ENCODE data around the gene ACP3.
"Not testable (repeated sequence)": the region's sequence is repeated elsewhere in the genome, so short reads cannot be mapped to it uniquely, and the experiment has no call there.

Gene ACP3, protein sequence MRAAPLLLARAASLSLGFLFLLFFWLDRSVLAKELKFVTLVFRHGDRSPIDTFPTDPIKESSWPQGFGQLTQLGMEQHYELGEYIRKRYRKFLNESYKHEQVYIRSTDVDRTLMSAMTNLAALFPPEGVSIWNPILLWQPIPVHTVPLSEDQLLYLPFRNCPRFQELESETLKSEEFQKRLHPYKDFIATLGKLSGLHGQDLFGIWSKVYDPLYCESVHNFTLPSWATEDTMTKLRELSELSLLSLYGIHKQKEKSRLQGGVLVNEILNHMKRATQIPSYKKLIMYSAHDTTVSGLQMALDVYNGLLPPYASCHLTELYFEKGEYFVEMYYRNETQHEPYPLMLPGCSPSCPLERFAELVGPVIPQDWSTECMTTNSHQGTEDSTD

DNA sequence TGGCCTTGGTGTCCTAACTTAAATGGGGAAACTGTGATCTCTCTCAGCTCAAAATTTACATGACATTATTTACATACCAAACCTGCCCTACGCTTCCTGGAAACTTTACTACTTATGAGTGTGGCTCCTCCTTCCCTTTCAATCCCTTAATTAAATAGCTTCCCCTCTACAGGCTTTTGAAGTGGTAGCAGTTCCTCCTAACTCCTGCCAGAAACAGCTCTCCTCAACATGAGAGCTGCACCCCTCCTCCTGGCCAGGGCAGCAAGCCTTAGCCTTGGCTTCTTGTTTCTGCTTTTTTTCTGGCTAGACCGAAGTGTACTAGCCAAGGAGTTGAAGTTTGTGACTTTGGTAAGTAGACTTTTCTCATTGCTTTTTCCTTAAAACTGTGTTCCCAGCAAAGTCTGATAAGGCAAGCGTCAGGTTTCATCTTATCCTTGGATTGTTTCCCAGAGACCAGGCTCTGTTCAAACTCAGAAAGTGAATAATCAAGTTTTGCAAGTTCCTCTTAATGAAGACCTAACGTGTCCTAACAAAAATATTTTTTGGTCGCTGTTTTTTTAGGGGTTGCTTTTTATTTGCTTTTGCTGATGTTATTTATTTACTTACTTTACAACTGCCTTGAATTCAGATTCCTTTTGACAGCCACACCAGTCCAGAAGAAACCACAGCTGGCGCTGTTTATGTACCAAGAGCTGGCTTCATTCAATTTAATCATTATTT is at the start of gene ACP3:
TSS of gene ACP3 (plus strand) at position 179 of the 720 bp plus-strand sequence. CDS start at position 229, 50 bp downstream.
- no peak for DNase-seq

GRCh38 chr3:132268956-132269355 is 48.3 kb upstream of the ACP3 start:
- DNase-seq: no peak

- no peak for DNase-seq
Measured at GRCh38 chr3:132273036-132273435, 44.2 kb upstream of the ACP3 start.

GRCh38 chr3:132276228-132276906 is 40.8 kb upstream of the ACP3 start:
- no peak for DNase-seq

DNA sequence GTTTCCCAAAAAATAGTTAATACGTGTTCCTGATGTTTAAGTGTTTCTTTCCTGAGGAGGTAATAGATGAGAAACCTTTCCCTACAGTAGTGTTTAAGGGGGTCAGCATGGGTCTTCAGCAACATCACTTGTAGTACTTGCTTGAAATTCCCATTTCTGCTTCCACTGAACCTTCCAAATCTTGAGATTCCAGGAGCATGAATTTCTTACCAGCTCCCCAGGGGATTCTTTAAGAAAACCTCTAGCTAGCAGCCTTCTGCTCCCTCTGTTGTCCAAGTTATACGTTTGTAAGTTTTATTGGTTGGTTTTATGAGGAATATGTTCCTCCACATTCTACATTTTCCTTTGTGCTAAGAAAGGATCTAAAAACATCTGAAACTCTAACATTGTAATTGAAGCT is 38.2 kb upstream of the ACP3 start:
- DNase-seq: no peak

GRCh38 chr3:132283440-132283839 is 33.8 kb upstream of the ACP3 start:
- no peak for DNase-seq

GRCh38 chr3:132283916-132284405 is 33.2 kb upstream of the ACP3 start:
- DNase-seq: no peak

DNA sequence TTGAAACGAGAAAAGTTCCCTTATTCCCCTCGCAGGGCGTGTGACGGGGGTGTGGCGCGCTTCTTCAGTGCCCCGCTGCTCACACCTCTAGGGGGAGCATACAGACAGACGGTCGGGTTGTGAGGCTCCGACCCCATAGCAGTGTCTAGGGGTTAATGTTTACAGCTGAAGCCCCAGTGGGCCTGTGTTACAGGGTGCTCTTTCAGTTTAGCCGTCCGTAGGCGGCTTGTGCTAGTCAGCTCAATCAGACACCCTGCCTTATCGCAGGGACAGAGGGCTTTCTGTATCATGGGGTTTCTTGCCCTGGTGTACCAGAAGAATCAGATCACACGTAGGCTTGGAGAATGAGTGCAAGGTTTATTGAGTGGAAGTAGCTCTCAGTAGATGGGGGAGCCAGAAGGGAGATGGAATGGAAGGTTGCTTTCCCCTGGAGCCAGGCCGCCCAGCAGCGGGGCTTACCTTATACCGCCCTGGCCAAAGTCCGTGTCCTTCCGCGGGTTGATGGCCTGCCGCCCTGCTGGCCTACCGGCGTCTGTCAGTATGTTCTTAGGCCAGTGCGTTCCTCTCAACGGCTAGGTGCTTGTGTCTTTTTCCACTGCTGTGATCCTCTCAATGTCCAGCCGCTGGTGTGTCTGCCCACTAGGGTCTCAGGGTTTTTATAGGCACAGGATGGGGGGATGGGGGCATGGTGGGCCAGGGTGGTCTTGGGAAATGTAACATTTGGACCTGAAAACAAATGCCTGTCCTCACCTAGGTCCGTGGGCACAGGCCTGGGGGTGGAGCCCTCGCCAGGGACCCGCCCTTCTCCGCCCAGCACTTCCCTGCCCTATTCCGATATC is 32.2 kb upstream of the ACP3 start:
- DNase-seq: no peak

GRCh38 chr3:132285620-132285945 is 31.6 kb upstream of the ACP3 start:
- no peak for DNase-seq

DNA sequence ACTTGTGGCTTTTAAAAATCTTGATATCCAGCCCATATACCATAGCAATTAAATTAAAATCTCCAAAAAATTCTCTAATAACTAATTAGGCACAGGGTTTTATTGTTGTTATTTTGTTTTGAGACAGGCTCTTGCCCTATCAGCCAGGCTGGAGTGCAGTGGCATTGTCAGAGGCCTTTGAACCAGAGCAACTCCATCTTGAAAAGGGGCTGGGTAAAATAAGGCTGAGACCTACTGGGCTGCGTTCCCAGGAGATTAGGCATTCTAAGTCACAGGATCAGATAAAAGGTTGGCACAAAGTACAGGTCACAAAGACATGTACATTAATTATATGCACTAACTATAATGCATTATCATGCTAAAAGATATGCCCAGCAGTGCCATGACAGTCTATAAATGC is 31.2 kb upstream of the ACP3 start:
- no peak for DNase-seq

DNA sequence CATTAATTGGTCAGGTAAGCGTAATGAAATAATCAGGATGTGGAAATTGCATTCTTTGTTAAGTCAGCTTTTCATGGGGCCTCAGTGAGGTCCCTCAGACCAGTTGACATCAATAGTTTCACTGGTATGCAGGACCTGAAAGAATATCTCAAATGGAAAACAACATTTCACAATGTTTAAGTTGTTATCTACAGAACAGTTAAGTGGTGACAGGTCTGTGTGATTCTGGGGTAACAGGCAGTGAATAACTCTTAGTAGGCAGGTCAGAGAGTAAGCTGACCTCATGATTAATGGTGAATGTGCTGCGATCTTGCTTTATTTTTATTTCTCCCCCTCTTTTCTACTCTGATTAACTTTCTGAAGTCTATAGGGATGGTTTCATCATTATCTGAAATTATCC is 28.9 kb upstream of the ACP3 start:
- DNase-seq: no peak

DNA sequence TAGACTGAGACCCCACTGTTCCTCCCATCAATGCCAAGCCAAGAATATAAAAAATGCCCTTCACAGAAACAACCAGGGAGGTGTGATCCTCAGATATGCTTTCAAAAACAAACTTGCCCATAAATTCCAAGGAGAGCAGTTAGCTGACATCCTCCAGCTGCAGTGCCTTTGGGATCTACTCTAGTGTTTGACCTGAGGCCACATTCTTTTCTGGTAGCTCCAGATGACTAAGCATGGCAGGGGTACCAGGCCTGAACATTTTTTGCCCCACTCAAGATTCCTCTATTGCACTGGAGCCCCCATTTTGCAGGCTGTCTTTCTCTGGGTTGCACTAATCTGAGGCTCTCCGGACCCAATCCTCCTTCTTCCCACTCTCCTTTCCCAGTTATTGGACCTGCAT is 27.9 kb upstream of the ACP3 start:
- no peak for DNase-seq

DNA sequence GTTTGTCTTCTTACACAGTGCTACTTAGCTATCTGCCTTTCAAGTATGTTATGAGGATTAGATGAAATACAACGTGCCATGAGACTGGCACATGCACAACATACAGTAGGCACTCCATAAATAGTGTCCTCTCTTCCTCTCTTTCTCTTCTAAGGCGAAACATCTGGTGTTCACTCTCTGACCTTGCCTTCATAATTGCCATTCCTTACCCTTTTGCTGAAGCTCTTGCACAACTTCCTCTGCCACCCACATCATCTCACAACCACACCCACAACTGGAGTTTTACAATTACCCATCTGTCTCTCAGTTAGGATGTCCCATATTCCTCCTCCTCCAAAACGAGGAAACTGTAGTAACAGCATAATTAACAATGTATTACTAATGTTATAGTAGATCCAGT is 26.4 kb upstream of the ACP3 start:
- DNase-seq: no peak

GRCh38 chr3:132292042-132292441 is 25.2 kb upstream of the ACP3 start:
- DNase-seq: no peak

DNA sequence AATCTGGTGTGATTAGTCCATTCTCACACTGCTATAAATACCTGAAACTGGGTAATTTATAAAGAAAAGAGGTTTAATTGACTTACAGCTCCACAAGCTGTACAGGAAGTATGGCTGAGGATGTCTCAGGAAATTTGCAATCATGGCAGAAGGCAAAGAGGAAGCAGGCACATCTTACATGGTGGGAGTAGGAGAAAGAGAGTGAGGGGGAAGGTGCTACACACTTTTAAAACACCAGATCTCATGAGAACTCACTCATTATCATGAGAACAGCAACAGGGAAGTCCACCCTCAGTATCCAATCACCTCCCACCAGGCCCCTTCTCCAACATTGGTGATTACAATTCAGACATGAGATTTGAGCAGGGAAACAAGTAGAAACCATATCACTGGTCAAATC is 24.0 kb upstream of the ACP3 start:
- no peak for DNase-seq

DNA sequence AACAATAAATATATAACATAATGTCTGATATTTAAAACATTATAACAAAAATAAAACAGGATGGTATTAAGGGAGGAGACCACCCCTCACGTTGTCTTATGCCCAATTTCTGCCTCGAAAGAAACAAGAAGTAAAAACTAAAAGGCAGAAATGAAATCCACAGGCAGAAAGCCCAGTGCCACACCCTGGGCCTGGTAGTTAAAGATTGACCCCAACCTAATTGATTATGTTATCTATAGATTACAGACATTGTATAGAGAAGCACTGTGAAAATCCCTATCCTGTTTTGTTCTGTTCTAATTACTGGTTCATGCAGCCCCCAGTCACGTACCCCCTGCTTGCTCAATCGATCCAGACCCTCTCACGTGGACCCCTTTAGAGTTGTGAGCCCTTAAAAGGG is 22.3 kb upstream of the ACP3 start:
- DNase-seq: no peak

DNA sequence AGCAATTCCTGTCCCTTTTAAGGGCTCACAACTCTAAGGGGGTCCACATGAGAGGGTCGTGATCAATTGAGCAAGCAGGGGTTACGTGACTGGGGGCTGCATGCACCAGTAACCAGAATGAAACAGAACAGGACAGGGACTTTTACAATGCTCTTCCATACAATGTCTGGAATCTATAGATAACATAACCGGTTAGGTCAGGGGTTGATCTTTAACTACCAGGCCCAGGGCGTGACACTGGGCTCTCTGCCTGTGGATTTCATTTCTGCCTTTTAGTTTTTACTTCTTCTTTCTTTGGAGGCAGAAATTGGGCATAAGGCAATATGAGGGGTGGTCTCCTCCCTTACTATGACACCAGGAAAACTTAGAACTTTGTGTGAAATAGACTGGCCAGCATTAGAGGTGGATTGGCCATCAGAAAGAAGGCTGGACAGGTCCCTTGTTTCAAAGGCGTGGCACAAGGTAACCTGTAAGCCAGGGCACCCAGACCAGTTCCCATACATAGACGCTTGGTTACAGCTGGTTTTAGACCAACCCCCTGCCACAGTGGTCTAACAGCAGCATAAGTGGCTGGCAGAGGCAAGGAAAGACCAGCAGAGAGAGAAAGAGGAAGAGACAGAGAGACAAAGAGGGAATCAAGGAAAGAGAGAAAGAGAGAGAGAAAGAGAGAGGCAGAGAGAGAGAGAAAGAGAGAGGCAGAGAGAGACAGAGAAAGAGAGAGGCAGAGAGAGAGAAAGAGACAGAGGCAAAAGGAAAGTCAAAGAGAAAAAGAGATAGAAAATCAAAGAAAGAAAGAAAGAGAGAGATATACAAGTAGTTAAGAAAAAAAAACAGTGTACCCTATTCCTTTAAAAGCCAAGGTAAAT is 13.6 kb upstream of the ACP3 start:
- not testable (repeated sequence) for DNase-seq

GRCh38 chr3:132304351-132304750 is 12.9 kb upstream of the ACP3 start:
- not testable (repeated sequence) for DNase-seq

DNA sequence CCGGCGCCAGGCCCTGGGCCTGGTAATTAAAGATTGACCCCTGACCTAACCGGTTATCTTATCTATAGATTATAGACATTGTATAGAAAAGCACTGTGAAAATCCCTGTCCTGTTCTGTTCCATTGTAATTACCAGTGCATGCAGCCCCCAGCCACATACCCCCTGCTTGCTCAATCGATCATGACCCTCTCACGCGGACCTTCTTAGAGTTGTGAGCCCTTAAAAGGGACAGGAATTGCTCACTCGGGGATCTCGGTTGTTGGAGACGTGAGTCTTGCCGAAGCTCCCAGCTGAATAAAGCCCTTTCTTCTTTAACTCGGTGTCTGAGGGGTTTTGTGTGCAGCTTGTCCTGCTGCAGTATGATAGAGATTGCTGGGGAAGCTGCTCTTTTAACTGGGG is 7.2 kb upstream of the ACP3 start:
- not testable (repeated sequence) for DNase-seq

DNA sequence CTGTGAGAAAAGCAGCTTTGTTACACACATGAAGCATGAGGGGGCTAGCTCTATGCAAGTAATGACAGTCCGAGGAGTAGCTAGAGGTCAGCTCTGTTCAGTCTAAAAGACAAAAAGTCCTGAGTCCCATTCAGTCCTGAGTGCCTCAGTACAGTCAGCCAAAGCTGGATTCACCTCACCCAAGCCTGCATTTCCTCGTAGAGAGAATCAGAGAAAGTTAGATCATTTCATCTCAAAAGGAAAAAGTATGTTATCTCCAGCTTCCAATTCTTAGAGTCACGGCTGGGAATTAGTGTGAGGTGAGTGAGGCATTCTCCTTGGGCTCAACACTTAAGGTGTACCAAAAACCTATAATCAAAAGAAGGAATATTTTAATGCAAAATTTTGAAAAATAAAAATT is 5.9 kb upstream of the ACP3 start:
- DNase-seq: no peak

- DNase-seq: no peak
Measured at GRCh38 chr3:132311841-132312240, 5.4 kb upstream of the ACP3 start.

DNA sequence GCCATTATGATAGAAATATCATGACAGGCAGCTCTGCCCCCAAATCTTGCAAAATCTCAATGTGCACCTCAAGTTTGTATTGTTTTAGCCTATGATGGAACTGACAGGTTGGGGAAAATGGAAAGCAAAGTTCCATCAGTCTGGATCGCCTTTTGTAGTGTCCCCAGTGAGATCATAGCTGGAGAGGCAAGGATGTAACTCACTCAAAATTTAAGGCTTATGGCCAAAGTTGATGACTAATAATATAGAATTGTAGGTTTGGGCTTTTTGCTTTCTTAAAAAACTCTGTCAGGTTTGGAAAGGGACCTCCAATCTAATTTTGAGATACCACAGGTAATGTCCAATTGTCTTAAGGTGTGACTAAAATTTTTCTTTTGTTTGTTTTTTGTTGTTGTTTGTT is 1.4 kb upstream of the ACP3 start:
- no peak for DNase-seq
